SHP77 treated with DMSO at 0.1 percent for 48 hours (cell line): Measurements from ENCODE around the gene HDAC11.
"Not testable (repeated sequence)": the region's sequence is repeated elsewhere in the genome, so short reads cannot be mapped to it uniquely, and the experiment has no call there.

Source experiments
- DNase-seq: peaks from one replicate; lab custom pipeline; 2025; lab: John Stamatoyannopoulos, UW

Gene HDAC11

GRCh38 chr3:13479582-13480339 lies at the start of gene HDAC11:
HDAC11 (plus strand) TSS chr3:13480306; CDS start chr3:13480348, 42 bp downstream.
- peak; percentile 73 for DNase-seq

GRCh38 chr3:13430411-13430875 lies 49.7 kb upstream of the HDAC11 start:
- DNase-seq: not testable (repeated sequence)

GRCh38 chr3:13432093-13432492 lies 48.0 kb upstream of the HDAC11 start:
- DNase-seq: no peak

GRCh38 chr3:13433912-13434311 lies 46.2 kb upstream of the HDAC11 start:
- DNase-seq: no peak

GRCh38 chr3:13436213-13436612 lies 43.9 kb upstream of the HDAC11 start:
- not testable (repeated sequence) for DNase-seq

- no peak for DNase-seq
Observed at GRCh38 chr3:13440204-13440817, 39.8 kb upstream of the HDAC11 start.

- not testable (repeated sequence) for DNase-seq
Observed at GRCh38 chr3:13442882-13443281, 37.2 kb upstream of the HDAC11 start.

GRCh38 chr3:13451301-13451673 lies 28.8 kb upstream of the HDAC11 start:
- no peak for DNase-seq

GRCh38 chr3:13452490-13453335 lies 27.4 kb upstream of the HDAC11 start:
- peak; percentile 43 for DNase-seq

GRCh38 chr3:13455644-13456043 lies 24.5 kb upstream of the HDAC11 start:
- no peak for DNase-seq

- no peak for DNase-seq
Observed at GRCh38 chr3:13457593-13457992, 22.5 kb upstream of the HDAC11 start.

GRCh38 chr3:13459605-13460340 lies 20.3 kb upstream of the HDAC11 start:
- no peak for DNase-seq

GRCh38 chr3:13460341-13460736 lies 19.8 kb upstream of the HDAC11 start:
- DNase-seq: no peak

GRCh38 chr3:13461169-13462124 lies 18.7 kb upstream of the HDAC11 start:
- DNase-seq: peak; percentile 45

GRCh38 chr3:13462125-13462629 lies 17.9 kb upstream of the HDAC11 start:
- no peak for DNase-seq

GRCh38 chr3:13462822-13463221 lies 17.3 kb upstream of the HDAC11 start:
- no peak for DNase-seq

GRCh38 chr3:13463618-13464400 lies 16.3 kb upstream of the HDAC11 start:
- no peak for DNase-seq

- DNase-seq: no peak
Observed at GRCh38 chr3:13465236-13465873, 14.8 kb upstream of the HDAC11 start.

GRCh38 chr3:13466781-13467180 lies 13.3 kb upstream of the HDAC11 start:
- DNase-seq: no peak
